ENCODE data around the gene PLCB2. TPM values are rescaled to one million over a fixed set of nuclear protein-coding genes. Genes with fewer than 3 reads are reported as not detected.
A peak's percentile ranks its signal among the peaks of the same experiment; 100 is the strongest.

Gene PLCB2
- total RNA-seq, 1 donor from 2014 or later = 2.6 TPM

GRCh38 chr15:40340038-40340739 is 32.5 kb upstream of the PLCB2 start:
- Mint-ChIP-seq H3K4me1 (ENCODE audit: low read depth, unreplicated experiment) (peaks cover 15% of the 10 kb centered on the region), H3K4me3 (ENCODE audit: unreplicated experiment) (no peak overlapping the region), H3K9me3 (ENCODE audit: unreplicated experiment) (peaks cover 3% of the 10 kb centered on the region), H3K27ac (ENCODE audit: unreplicated experiment) (peak overlapping the region; percentile 12), H3K27me3 (ENCODE audit: unreplicated experiment) (peaks cover 6% of the 10 kb centered on the region), H3K36me3 (ENCODE audit: unreplicated experiment) (no peaks in the 10 kb centered on the region)
- DNase-seq = peak; percentile 72
- no peak for TF ChIP-seq CTCF (IDR thresholded peaks at IDR 0.05; ENCODE audit: partially characterized antibody, unreplicated experiment)

- Mint-ChIP-seq H3K27ac (ENCODE audit: unreplicated experiment) (peak overlapping the region; percentile 12), H3K4me3 (ENCODE audit: unreplicated experiment) (no peak overlapping the region), H3K27me3 (ENCODE audit: unreplicated experiment) (peaks cover 6% of the 10 kb centered on the region), H3K36me3 (ENCODE audit: unreplicated experiment) (no peaks in the 10 kb centered on the region), H3K4me1 (ENCODE audit: low read depth, unreplicated experiment) (peaks cover 15% of the 10 kb centered on the region), H3K9me3 (ENCODE audit: unreplicated experiment) (peaks cover 3% of the 10 kb centered on the region)
- DNase-seq = no peak
- no peak for TF ChIP-seq CTCF (IDR thresholded peaks at IDR 0.05; ENCODE audit: partially characterized antibody, unreplicated experiment)
These were observed 31.8 kb upstream of the PLCB2 start for GRCh38 chr15:40339621-40339945.

- Mint-ChIP-seq H3K27me3 (ENCODE audit: unreplicated experiment) (peaks cover 9% of the 10 kb centered on the region), H3K27ac (ENCODE audit: unreplicated experiment) (no peak overlapping the region), H3K4me1 (ENCODE audit: low read depth, unreplicated experiment) (peaks cover 16% of the 10 kb centered on the region), H3K9me3 (ENCODE audit: unreplicated experiment) (peaks cover 4% of the 10 kb centered on the region), H3K36me3 (ENCODE audit: unreplicated experiment) (no peaks in the 10 kb centered on the region), H3K4me3 (ENCODE audit: unreplicated experiment) (no peak overlapping the region)
- TF ChIP-seq CTCF (IDR thresholded peaks at IDR 0.05; ENCODE audit: partially characterized antibody, unreplicated experiment) = no peak
- DNase-seq = no peak
These were observed 31.3 kb upstream of the PLCB2 start for GRCh38 chr15:40338921-40339620.

- peak; percentile 90 for DNase-seq
- H3K9me3 Mint-ChIP-seq (ENCODE audit: unreplicated experiment) = peaks cover 4% of the 10 kb centered on the region
- TF ChIP-seq CTCF (IDR thresholded peaks at IDR 0.05; ENCODE audit: partially characterized antibody, unreplicated experiment) = peak; percentile 86
- H3K4me3 Mint-ChIP-seq (ENCODE audit: unreplicated experiment) = no peak overlapping the region
- H3K36me3 Mint-ChIP-seq (ENCODE audit: unreplicated experiment) = no peaks in the 10 kb centered on the region
- peaks cover 21% of the 10 kb centered on the region for H3K4me1 Mint-ChIP-seq (ENCODE audit: low read depth, unreplicated experiment)
- no peak overlapping the region for H3K27ac Mint-ChIP-seq (ENCODE audit: unreplicated experiment)
- peaks cover 11% of the 10 kb centered on the region for H3K27me3 Mint-ChIP-seq (ENCODE audit: unreplicated experiment)
These were observed 30.4 kb upstream of the PLCB2 start for GRCh38 chr15:40338041-40338657.

- Mint-ChIP-seq H3K27ac (ENCODE audit: unreplicated experiment) (no peak overlapping the region), H3K9me3 (ENCODE audit: unreplicated experiment) (peaks cover 9% of the 10 kb centered on the region), H3K4me1 (ENCODE audit: low read depth, unreplicated experiment) (peaks cover 25% of the 10 kb centered on the region), H3K27me3 (ENCODE audit: unreplicated experiment) (peaks cover 14% of the 10 kb centered on the region), H3K4me3 (ENCODE audit: unreplicated experiment) (no peak overlapping the region), H3K36me3 (ENCODE audit: unreplicated experiment) (peaks cover 4% of the 10 kb centered on the region)
- DNase-seq = no peak
- no peak for TF ChIP-seq CTCF (IDR thresholded peaks at IDR 0.05; ENCODE audit: partially characterized antibody, unreplicated experiment)
These were observed 29.9 kb upstream of the PLCB2 start for GRCh38 chr15:40337597-40337996.
